Measurements from ENCODE around the gene TRAFD1. TPM values are rescaled to one million over a fixed set of nuclear protein-coding genes. Genes with fewer than 3 reads are reported as not detected.

The TRAFD1 gene
- 34.0 and 42.8 TPM in 2 replicates for total RNA-seq

GRCh38 chr12:112125250-112125999, at the start of gene TRAFD1:
TSS of gene TRAFD1 (plus strand) at chr12:112125560. CDS start at chr12:112130523, 4,963 bp downstream.

GRCh38 chr12:112108202-112109079, 16.9 kb upstream of the TRAFD1 start, which contains the start of gene NAA25:
TSS of gene NAA25 (minus strand) at chr12:112108783. CDS start at chr12:112108773, 10 bp downstream.

Other genes starting within 250 kb of the TRAFD1 start
- gene TMEM116, start 112.4 kb upstream of the TRAFD1 start, total RNA-seq, result 2.2 and 4.4 TPM in 2 replicates
- gene ERP29, start 112.1 kb upstream of the TRAFD1 start, total RNA-seq, result 45.4 and 52.2 TPM in 2 replicates
- 13.9 and 17.1 TPM in 2 replicates for gene NAA25, start 16.8 kb upstream of the TRAFD1 start, total RNA-seq

All from airway epithelial cell (primary cell).